Astrocyte (in vitro differentiated cells and primary cell): ENCODE results near the gene TUSC7. TPM values are rescaled to one million over a fixed set of nuclear protein-coding genes. Genes with fewer than 3 reads are reported as not detected.

Experiments used
- DNase-seq: peaks from one replicate; pipeline ENCODE4 v3.0.0-alpha.2; 2010; ENCODE audit warnings: low read depth
- FAIRE-seq: peaks from 2 replicates; lab custom pipeline; 2011; peaks lifted over from hg19 to GRCh38; lab: Jason Lieb, UNC
- H2AFZ ChIP-seq: 2 replicates; pipeline ENCODE4 v1.6.0; 2012; ENCODE audit warnings: low read depth, low read length, inconsistent platforms
- H3K27ac ChIP-seq: 2 replicates; pipeline ENCODE4 v1.5.1; 2011; ENCODE audit warnings: low read depth, low read length, inconsistent platforms
- H3K27me3 ChIP-seq: 2 replicates; pipeline ENCODE4 v1.6.0; 2011; ENCODE audit warnings: low read length, inconsistent platforms; ENCODE audit not compliant: insufficient read depth
- H3K36me3 ChIP-seq: 2 replicates; pipeline ENCODE4 v1.5.1; 2011; ENCODE audit warnings: low read length, inconsistent platforms; ENCODE audit not compliant: insufficient read depth
- H3K4me1 ChIP-seq: 2 replicates; pipeline ENCODE4 v1.5.1; 2011; ENCODE audit warnings: low read length, inconsistent platforms; ENCODE audit not compliant: insufficient read depth
- H3K4me2 ChIP-seq: 2 replicates; pipeline ENCODE4 v1.6.0; 2012; ENCODE audit warnings: low read length, inconsistent platforms
- H3K4me3 ChIP-seq: 2 replicates; pipeline ENCODE4 v1.5.1; 2011; ENCODE audit warnings: low read depth, mild to moderate bottlenecking, low read length, inconsistent platforms; ENCODE audit not compliant: insufficient read depth
- H3K79me2 ChIP-seq: 2 replicates; pipeline ENCODE4 v1.6.0; 2012; ENCODE audit warnings: mild to moderate bottlenecking, low read length, inconsistent platforms; ENCODE audit not compliant: insufficient read depth
- H3K9ac ChIP-seq: 2 replicates; pipeline ENCODE4 v1.6.0; 2012; ENCODE audit warnings: mild to moderate bottlenecking, low read length, inconsistent platforms
- H3K9me3 ChIP-seq: 2 replicates; pipeline ENCODE4 v1.5.1; 2012; ENCODE audit warnings: low read depth, mild to moderate bottlenecking, low read length, inconsistent platforms; ENCODE audit not compliant: insufficient read depth
- H4K20me1 ChIP-seq: 2 replicates; pipeline ENCODE4 v1.6.0; 2012; ENCODE audit warnings: low read length, inconsistent platforms; ENCODE audit not compliant: insufficient read depth
- H3K27ac Mint-ChIP-seq: one replicate; pipeline ENCODE4 v1.8.0; 2021; ENCODE audit warnings: mild to moderate bottlenecking, mixed read lengths; ENCODE audit not compliant: unreplicated experiment
- H3K27me3 Mint-ChIP-seq: one replicate; pipeline ENCODE4 v1.8.0; 2021; ENCODE audit warnings: low read depth, mixed read lengths; ENCODE audit not compliant: unreplicated experiment
- H3K36me3 Mint-ChIP-seq: one replicate; pipeline ENCODE4 v1.8.0; 2021; ENCODE audit warnings: low read depth, mixed read lengths; ENCODE audit not compliant: unreplicated experiment
- H3K4me1 Mint-ChIP-seq: one replicate; pipeline ENCODE4 v1.8.0; 2021; ENCODE audit warnings: low read depth, mixed read lengths; ENCODE audit not compliant: unreplicated experiment
- H3K4me3 Mint-ChIP-seq: one replicate; pipeline ENCODE4 v1.8.0; 2021; ENCODE audit warnings: mild to moderate bottlenecking, moderate library complexity, mixed read lengths; ENCODE audit not compliant: unreplicated experiment
- H3K9me3 Mint-ChIP-seq: one replicate; pipeline ENCODE4 v1.8.0; 2021; ENCODE audit warnings: mild to moderate bottlenecking, mixed read lengths; ENCODE audit not compliant: unreplicated experiment
- EZH2 ChIP-seq: IDR thresholded peaks from 2 replicates; pipeline ENCODE4 v1.6.1; 2012; ENCODE audit warnings: mild to moderate bottlenecking, low read length, inconsistent platforms; ENCODE audit not compliant: insufficient read depth
- total RNA-seq: library from RNA; stranded (reverse); gene quantifications from 2 replicates; pipeline ENCODE4 v1.2.1, GENCODE V29; 2021
- TF ChIP-seq, protein P1 (sequence below): IDR thresholded peaks from 2 replicates; pipeline ENCODE4 v1.5.1; 2011; ENCODE audit warnings: low read depth, mild to moderate bottlenecking, inconsistent platforms, low read length, moderate library complexity; ENCODE audit not compliant: insufficient read depth

Gene TUSC7
- total RNA-seq, 1 donor from 2014 or later: not detected

DNA sequence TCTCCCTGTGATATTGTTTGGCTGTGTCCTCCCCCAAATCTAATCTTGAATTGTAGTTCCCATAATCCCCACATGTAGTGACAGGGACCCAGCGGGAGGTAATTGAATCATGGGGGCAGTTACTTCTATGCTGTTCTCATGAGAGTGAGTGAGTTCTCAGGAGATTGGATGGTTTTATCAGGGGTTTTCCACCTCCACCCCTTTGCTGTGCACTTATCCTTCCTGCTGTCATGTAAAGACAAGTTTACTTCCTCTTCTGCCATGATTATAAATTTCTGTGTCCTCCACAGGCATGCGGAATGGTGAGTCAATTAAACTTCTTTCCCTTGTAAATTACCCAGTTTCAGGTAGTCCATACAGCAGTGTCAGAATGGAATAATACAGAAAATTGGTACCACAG, 24.7 kb downstream of the TUSC7 start:
- no peaks in the 10 kb centered on the region for H3K27me3 ChIP-seq
- H3K4me1 Mint-ChIP-seq: no peaks in the 10 kb centered on the region
- H3K4me3 Mint-ChIP-seq: no peak overlapping the region
- H3K79me2 ChIP-seq: no peaks in the 10 kb centered on the region
- H3K36me3 ChIP-seq: no peaks in the 10 kb centered on the region
- H3K27ac Mint-ChIP-seq: no peak overlapping the region
- no peak overlapping the region for H3K9ac ChIP-seq
- no peak overlapping the region for H3K27ac ChIP-seq
- no peaks in the 10 kb centered on the region for H3K9me3 ChIP-seq
- no peak for TF ChIP-seq EZH2
- TF ChIP-seq, protein P1, sequence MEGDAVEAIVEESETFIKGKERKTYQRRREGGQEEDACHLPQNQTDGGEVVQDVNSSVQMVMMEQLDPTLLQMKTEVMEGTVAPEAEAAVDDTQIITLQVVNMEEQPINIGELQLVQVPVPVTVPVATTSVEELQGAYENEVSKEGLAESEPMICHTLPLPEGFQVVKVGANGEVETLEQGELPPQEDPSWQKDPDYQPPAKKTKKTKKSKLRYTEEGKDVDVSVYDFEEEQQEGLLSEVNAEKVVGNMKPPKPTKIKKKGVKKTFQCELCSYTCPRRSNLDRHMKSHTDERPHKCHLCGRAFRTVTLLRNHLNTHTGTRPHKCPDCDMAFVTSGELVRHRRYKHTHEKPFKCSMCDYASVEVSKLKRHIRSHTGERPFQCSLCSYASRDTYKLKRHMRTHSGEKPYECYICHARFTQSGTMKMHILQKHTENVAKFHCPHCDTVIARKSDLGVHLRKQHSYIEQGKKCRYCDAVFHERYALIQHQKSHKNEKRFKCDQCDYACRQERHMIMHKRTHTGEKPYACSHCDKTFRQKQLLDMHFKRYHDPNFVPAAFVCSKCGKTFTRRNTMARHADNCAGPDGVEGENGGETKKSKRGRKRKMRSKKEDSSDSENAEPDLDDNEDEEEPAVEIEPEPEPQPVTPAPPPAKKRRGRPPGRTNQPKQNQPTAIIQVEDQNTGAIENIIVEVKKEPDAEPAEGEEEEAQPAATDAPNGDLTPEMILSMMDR: no peak
- no peaks in the 10 kb centered on the region for H3K27me3 Mint-ChIP-seq
- H3K4me2 ChIP-seq: no peak overlapping the region
- H3K9me3 Mint-ChIP-seq: peaks cover 9% of the 10 kb centered on the region
- no peak for FAIRE-seq
- DNase-seq: no peak
- H3K4me1 ChIP-seq: no peaks in the 10 kb centered on the region
- no peak overlapping the region for H2AFZ ChIP-seq
- no peaks in the 10 kb centered on the region for H4K20me1 ChIP-seq
- no peak overlapping the region for H3K4me3 ChIP-seq
- H3K36me3 Mint-ChIP-seq: no peaks in the 10 kb centered on the region

DNA sequence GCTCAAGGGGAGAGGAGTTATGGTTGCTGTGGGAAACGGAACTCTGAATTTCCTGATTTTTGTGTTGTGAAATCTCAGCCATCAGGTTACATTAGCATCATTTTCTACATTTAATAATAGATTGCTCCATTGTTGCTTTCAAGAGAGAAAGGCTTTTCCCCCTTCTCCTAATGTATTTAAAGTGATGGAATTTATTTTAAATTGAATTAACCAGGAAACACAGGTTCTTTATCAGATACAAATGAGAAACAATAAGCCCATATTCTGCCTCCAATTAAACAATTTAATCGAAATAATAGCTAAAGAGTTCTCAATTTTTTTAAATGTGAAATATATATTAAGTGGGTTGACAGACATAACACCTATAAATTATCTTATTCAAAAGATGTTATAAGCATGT, 30.1 kb downstream of the TUSC7 start:
- H3K4me2 ChIP-seq: no peak overlapping the region
- no peaks in the 10 kb centered on the region for H3K36me3 ChIP-seq
- no peak overlapping the region for H3K9ac ChIP-seq
- no peak overlapping the region for H3K4me3 ChIP-seq
- Mint-ChIP-seq H3K4me3 (no peak overlapping the region), H3K36me3 (no peaks in the 10 kb centered on the region), H3K27me3 (no peaks in the 10 kb centered on the region), H3K27ac (no peak overlapping the region), H3K9me3 (peaks cover 7% of the 10 kb centered on the region), H3K4me1 (no peaks in the 10 kb centered on the region)
- no peak for TF ChIP-seq EZH2
- TF ChIP-seq, protein P1: no peak
- H3K79me2 ChIP-seq: no peaks in the 10 kb centered on the region
- H3K27me3 ChIP-seq: no peaks in the 10 kb centered on the region
- no peak overlapping the region for H3K27ac ChIP-seq
- FAIRE-seq (no peak), DNase-seq (no peak)
- H3K9me3 ChIP-seq: no peaks in the 10 kb centered on the region
- no peak overlapping the region for H2AFZ ChIP-seq
- no peaks in the 10 kb centered on the region for H4K20me1 ChIP-seq
- H3K4me1 ChIP-seq: no peaks in the 10 kb centered on the region

DNA sequence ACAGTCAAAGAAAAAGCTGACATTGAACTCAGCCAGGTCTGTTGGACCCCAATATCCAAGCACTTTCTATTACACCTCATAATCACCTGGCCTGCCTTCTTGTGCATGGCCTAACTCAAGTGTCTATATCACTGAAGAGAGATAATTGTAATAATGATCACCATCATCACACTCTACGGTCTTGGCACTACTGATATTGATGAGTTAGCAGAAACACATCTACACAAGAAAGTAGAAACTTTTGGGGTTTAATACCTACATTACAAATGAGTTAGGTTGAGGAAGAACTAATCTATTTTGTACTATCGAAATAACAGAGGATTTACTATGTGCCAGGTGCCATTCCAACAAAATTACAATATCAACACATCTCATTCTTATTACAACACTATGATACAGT, 30.7 kb downstream of the TUSC7 start:
- no peak overlapping the region for H2AFZ ChIP-seq
- no peak overlapping the region for H3K27ac ChIP-seq
- no peak overlapping the region for H3K4me3 Mint-ChIP-seq
- no peak overlapping the region for H3K4me3 ChIP-seq
- H3K79me2 ChIP-seq: no peaks in the 10 kb centered on the region
- peaks cover 6% of the 10 kb centered on the region for H3K9me3 Mint-ChIP-seq
- H3K9ac ChIP-seq: no peak overlapping the region
- no peaks in the 10 kb centered on the region for H3K27me3 Mint-ChIP-seq
- H3K36me3 ChIP-seq: no peaks in the 10 kb centered on the region
- H3K27ac Mint-ChIP-seq: no peak overlapping the region
- no peaks in the 10 kb centered on the region for H3K36me3 Mint-ChIP-seq
- H3K4me2 ChIP-seq: no peak overlapping the region
- H3K27me3 ChIP-seq: no peaks in the 10 kb centered on the region
- no peak for TF ChIP-seq EZH2
- TF ChIP-seq, protein P1: no peak
- no peaks in the 10 kb centered on the region for H4K20me1 ChIP-seq
- no peaks in the 10 kb centered on the region for H3K4me1 ChIP-seq
- FAIRE-seq (no peak), DNase-seq (no peak)
- H3K4me1 Mint-ChIP-seq: no peaks in the 10 kb centered on the region
- H3K9me3 ChIP-seq: no peaks in the 10 kb centered on the region
